D721Med (cell line): Measurements from ENCODE around the gene EFCAB11.
"Not testable (repeated sequence)": the region's sequence is repeated elsewhere in the genome, so short reads cannot be mapped to it uniquely, and the experiment has no call there.

Source experiments
- DNase-seq: peaks from one replicate; pipeline ENCODE4 v3.0.0; 2011; ENCODE audit warnings: low spot score; ENCODE audit not compliant: insufficient read length
- FAIRE-seq: peaks from 2 replicates; lab custom pipeline; 2011; peaks lifted over from hg19 to GRCh38; lab: Jason Lieb, UNC
- TF ChIP-seq, protein P1 (sequence below): IDR thresholded peaks from 2 replicates; pipeline ENCODE4 v1.5.1; 2012; ENCODE audit warnings: mild to moderate bottlenecking, control low read depth; ENCODE audit not compliant: insufficient read depth; ENCODE audit errors: missing control alignments

EFCAB11 gene

DNA sequence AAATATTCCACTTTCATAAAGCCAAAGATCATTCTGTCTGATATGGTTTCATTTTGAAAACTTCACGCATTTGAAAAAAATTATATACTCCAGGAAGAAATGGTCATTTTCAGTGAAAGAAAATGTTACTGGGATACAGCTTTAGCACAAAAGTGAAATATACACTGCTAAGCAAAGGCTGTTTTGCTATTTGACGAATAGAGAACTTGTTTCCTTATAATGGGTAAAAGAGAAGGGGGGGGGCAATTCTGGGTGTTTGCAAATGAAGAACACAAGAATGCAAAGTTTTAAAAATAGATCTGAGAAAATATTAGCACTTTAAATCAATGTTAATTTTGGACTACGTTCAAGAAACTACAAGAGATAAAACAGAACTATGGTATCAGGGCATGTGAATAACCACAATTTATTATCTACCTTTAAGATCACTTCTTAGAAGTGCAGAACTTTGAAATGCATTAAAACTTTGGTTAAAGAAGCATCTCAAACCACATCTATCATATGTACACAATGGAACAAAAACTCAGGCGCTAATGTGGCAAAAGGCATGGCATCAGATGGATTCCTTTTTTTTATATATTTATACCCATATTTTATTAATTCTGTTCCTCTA is 51.1 kb downstream of the EFCAB11 start:
- TF ChIP-seq, protein P1, sequence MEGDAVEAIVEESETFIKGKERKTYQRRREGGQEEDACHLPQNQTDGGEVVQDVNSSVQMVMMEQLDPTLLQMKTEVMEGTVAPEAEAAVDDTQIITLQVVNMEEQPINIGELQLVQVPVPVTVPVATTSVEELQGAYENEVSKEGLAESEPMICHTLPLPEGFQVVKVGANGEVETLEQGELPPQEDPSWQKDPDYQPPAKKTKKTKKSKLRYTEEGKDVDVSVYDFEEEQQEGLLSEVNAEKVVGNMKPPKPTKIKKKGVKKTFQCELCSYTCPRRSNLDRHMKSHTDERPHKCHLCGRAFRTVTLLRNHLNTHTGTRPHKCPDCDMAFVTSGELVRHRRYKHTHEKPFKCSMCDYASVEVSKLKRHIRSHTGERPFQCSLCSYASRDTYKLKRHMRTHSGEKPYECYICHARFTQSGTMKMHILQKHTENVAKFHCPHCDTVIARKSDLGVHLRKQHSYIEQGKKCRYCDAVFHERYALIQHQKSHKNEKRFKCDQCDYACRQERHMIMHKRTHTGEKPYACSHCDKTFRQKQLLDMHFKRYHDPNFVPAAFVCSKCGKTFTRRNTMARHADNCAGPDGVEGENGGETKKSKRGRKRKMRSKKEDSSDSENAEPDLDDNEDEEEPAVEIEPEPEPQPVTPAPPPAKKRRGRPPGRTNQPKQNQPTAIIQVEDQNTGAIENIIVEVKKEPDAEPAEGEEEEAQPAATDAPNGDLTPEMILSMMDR = no peak
- no peak for DNase-seq
- no peak for FAIRE-seq

DNA sequence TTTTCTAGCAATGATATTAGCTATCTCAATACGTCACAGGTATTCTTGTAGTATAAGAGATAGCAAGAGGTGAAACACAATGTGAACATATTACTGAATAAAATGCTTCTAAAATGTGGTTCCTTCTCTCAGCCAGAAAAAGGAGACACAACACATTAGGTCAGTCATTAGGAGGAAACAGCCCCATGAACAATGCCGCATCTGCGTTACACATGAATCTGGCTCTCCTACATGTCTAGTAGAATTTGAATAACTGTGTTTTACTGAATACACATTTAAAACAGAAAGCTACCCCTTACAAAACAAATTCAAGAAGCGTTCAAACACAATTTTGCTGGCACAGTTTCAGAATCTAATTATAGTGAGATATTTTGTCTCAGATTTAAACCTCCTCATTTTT is 51.6 kb downstream of the EFCAB11 start:
- no peak for FAIRE-seq
- TF ChIP-seq, protein P1 = no peak
- no peak for DNase-seq

DNA sequence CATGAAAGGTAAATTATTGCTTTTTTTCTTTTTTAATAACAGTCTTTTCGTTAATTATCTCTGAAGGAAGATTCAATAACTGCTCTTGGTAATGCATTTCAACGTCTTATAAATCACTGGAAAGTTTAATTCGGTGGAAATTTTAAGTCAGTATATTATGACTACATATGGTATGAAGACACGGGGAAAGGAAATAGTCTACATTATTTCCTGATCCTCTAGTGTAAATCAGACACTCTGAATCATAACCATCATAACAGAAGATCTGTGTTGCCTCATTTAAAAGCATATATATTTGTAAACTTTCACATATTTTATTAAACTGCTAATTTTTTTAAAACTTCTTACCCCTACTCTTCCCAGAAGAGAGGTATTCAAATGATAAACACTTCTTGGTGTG is 53.7 kb downstream of the EFCAB11 start:
- DNase-seq (no peak), FAIRE-seq (no peak)
- TF ChIP-seq, protein P1 = no peak

DNA sequence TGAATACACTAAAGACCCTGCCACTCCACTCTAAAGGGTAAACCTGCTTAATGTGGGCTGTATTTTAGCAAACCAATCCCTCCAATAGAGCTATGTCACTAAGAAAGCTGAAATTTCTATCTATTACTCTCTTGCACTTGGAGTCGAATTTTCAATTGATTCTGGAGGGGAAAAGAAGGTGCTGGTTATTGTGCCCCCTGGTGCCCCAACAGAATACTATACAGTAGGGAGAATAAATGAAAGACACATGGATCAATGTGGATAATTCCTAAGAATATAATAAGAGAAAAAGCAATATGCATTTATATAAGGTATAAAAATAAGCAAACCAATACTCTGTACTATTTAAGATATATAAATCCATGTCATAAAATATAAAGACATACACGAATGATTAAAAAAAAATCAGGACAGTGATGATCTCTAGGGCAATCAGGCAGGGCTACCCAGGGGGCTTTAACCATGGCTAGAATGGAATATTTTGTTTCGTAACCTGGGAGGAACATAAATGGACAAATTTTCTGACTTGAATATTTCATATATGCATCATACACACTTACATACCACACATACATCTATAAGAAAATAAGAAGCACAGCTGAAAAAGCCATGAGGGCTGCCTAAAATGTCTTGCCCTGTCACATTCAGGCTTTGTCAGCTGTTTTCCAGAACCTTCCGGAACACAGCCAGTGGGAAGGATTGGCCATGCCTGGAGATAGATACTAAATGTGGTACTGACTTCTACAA is 54.4 kb downstream of the EFCAB11 start:
- no peak for DNase-seq
- TF ChIP-seq, protein P1 = peak; percentile 37
- no peak for FAIRE-seq

DNA sequence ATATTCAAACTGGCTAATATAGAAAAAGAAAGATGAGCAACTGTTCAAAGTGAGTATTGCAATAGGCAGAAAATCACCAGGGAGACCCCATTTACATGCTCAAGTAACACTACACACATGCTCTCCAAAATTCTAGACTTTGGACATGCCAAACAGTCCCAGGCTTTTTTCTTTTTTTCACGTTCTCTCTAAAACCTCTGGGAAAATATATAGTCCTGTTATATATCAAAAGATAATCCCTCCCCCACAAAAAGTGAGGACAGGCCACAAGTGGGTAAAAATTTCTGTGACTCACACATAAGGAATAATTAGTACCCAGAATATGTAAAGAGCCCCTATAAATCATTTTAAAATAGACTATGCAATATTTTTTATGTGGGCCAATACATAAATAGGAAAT is 55.2 kb downstream of the EFCAB11 start:
- TF ChIP-seq, protein P1 = no peak
- DNase-seq (no peak), FAIRE-seq (no peak)

DNA sequence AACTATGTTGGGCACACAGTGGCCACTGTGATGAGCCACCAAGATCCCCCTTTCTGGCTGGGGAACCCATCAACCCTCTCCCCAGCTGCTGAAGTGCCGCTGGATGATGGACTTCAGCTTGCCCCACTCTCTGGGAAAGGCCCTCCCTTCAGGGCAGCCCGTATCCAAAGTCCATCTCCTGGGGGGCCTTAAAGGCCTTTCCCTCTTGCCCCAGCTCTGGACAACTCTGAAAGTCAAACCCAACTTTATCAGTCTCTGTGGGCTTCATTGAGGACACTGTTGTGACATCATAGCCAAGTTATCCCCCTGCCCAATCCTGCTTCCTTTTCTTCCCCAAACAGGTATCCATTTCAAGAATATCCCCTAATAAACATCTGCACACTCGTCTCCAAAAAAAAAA is 61.1 kb downstream of the EFCAB11 start:
- FAIRE-seq, DNase-seq: not testable (repeated sequence)

DNA sequence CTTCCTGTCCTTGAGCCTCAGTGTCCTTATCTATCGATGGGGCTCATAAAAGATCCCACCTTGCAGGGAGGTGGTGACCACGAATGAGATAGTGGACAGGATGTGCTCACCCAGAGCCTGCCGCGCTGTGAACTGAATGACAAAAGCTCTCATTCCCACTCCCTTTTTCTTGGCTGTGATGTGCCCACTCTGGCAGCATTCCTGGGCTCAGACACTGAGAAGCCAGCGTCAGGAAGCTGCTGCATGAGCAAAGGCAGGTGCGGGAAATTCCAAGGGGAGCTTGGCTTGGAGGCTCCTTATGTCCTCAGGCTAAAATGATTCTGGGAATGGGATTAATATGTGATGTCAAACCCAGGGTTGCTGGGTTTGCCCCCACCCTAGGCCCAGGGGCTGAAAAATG is 61.6 kb downstream of the EFCAB11 start:
- TF ChIP-seq, protein P1 = no peak
- no peak for FAIRE-seq
- no peak for DNase-seq

DNA sequence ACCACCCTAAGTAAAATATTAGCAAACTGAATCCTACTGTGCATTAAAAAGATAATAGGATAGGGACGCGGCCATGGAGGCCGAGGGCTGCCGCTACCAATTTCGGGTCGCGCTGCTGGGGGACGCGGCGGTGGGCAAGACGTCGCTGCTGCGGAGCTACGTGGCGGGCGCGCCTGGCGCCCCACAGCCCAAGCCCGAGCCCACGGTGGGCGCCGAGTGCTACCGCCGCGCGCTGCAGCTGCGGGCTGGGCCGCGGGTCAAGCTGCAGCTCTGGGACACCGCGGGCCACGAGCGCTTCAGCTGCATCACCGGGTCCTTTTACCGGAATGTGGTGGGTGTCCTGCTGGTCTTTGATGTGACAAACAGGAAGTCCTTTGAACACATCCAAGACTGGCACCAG is 62.8 kb downstream of the EFCAB11 start:
- not testable (repeated sequence) for DNase-seq, FAIRE-seq
